Measurements from ENCODE around the gene C20orf96.

DNA sequence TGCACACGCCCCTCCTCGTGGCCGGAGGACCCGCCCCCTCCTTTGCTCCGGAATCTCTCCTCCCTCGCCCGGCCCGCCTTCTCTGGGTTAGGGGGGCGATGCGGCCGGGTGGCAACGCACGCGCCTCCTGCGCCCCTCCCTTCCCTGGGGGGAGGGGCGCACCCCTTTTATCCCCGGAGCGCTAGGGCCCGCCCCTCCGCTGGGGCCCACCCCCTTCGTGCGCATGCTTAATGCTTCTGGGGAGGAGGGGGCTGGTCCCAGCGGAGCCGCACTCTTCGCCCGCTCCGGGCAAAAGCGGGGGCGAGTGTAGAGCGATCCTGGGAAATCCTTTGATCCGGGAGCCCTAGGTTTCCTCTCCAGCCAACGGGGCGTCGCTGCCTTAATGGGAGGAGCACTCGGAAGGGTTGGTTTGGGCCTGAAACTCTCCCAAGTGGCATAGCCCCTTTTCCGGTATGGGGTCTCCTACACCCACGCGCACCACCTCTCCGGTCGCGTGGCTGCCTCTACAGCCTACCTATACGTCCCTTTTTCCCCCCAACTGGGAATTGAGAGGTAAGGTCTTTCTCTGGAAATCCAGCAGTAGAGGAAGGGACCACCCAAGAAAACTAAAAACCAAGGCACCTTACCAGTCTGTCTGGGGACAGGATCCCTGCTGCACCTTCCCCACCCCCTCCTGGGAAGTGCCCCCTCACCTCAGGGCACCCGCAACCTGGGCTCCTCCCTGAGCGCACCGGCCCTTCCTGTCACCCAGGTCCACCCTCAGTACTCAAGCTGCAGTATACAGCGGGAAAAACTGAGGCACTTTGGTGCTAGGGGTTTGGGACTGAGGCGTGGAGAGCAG lies 36.9 kb upstream of the C20orf96 start:
- TF ChIP-seq POLR2A (IDR thresholded peaks at IDR 0.05) = peak in 1 of 2 donors; percentile 63
- TF ChIP-seq, protein P1, sequence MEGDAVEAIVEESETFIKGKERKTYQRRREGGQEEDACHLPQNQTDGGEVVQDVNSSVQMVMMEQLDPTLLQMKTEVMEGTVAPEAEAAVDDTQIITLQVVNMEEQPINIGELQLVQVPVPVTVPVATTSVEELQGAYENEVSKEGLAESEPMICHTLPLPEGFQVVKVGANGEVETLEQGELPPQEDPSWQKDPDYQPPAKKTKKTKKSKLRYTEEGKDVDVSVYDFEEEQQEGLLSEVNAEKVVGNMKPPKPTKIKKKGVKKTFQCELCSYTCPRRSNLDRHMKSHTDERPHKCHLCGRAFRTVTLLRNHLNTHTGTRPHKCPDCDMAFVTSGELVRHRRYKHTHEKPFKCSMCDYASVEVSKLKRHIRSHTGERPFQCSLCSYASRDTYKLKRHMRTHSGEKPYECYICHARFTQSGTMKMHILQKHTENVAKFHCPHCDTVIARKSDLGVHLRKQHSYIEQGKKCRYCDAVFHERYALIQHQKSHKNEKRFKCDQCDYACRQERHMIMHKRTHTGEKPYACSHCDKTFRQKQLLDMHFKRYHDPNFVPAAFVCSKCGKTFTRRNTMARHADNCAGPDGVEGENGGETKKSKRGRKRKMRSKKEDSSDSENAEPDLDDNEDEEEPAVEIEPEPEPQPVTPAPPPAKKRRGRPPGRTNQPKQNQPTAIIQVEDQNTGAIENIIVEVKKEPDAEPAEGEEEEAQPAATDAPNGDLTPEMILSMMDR (IDR thresholded peaks at IDR 0.05) = peak in 1 of 6 experiments; percentile 4

Measured in adrenal gland (tissue), 5 donors.